Glutamatergic neuron (in vitro differentiated cells): ENCODE data around the gene CDC34. TPM values are rescaled to one million over a fixed set of nuclear protein-coding genes. Genes with fewer than 3 reads are reported as not detected.

Experiments
- DNase-seq: peaks from one replicate; pipeline ENCODE4 v3.0.0; 2022
- H3K27ac Mint-ChIP-seq: one replicate; pipeline ENCODE4 v1.8.0; 2020; ENCODE audit warnings: mild to moderate bottlenecking, mixed read lengths, inconsistent platforms; ENCODE audit not compliant: unreplicated experiment
- H3K27me3 Mint-ChIP-seq: one replicate; pipeline ENCODE4 v1.8.0; 2020; ENCODE audit warnings: mild to moderate bottlenecking, moderate library complexity, mixed read lengths, inconsistent platforms; ENCODE audit not compliant: unreplicated experiment
- H3K36me3 Mint-ChIP-seq: one replicate; pipeline ENCODE4 v1.8.0; 2020; ENCODE audit warnings: mild to moderate bottlenecking, mixed read lengths, inconsistent platforms; ENCODE audit not compliant: unreplicated experiment
- H3K4me1 Mint-ChIP-seq: one replicate; pipeline ENCODE4 v1.8.0; 2020; ENCODE audit warnings: mild to moderate bottlenecking, low read depth, mixed read lengths, inconsistent platforms; ENCODE audit not compliant: unreplicated experiment
- H3K4me3 Mint-ChIP-seq: one replicate; pipeline ENCODE4 v1.8.0; 2020; ENCODE audit warnings: mild to moderate bottlenecking, mixed read lengths, inconsistent platforms; ENCODE audit not compliant: unreplicated experiment
- H3K9me3 Mint-ChIP-seq: one replicate; pipeline ENCODE4 v1.8.0; 2020; ENCODE audit warnings: mild to moderate bottlenecking, moderate library complexity, mixed read lengths, inconsistent platforms; ENCODE audit not compliant: unreplicated experiment
- total RNA-seq: library from RNA; stranded (reverse); fragmentation: NEBNext Ultra II Directional; extraction: Animal tissue kit (Norgen Biotek cat#: 25700); gene quantifications from one replicate; pipeline ENCODE4 v1.2.1, GENCODE V29; 2021; ENCODE audit not compliant: unreplicated experiment
- TF ChIP-seq, protein P1 (sequence below): fragments of 200-600 bp; sonication (generic); IDR thresholded peaks from one replicate; pipeline ENCODE4 v1.5.0; 2021; ENCODE audit not compliant: partially characterized antibody, unreplicated experiment

The CDC34 gene
- total RNA-seq, 1 donor from 2014 or later: 136 TPM

DNA sequence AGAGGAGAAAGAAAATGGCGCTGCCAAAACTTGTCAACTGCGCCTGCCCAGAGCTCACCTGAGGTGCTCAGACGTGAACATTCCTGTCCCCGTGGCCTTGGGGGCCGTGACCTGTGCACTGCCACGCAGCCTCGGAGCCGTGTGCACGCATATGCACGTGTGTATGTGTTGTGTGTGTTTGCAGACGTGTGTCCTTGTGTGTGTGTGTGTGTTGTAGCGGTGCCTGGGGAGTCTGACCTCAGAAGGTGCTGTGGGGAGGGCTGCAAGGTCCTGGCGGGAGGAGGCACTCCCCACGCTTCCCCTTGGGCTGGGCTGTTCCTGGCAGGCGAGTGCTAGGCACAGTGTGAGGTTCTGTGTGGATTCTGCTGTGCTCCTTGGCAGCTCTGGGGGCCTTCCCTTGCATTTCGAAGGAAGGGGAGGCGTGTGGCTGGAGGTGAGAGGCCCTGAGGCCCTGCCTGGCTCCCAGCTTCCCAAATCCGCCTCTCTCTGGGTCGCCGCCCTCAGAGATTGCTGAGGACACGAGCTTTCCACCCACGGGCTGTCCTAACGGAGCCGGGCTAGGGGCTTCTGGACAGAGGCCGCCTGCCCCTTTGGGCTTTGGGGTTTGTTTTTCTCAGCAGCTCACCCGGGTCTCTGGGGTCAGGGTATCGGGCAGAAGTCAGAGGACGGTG is 45.3 kb downstream of the CDC34 start:
- TF ChIP-seq, protein P1, sequence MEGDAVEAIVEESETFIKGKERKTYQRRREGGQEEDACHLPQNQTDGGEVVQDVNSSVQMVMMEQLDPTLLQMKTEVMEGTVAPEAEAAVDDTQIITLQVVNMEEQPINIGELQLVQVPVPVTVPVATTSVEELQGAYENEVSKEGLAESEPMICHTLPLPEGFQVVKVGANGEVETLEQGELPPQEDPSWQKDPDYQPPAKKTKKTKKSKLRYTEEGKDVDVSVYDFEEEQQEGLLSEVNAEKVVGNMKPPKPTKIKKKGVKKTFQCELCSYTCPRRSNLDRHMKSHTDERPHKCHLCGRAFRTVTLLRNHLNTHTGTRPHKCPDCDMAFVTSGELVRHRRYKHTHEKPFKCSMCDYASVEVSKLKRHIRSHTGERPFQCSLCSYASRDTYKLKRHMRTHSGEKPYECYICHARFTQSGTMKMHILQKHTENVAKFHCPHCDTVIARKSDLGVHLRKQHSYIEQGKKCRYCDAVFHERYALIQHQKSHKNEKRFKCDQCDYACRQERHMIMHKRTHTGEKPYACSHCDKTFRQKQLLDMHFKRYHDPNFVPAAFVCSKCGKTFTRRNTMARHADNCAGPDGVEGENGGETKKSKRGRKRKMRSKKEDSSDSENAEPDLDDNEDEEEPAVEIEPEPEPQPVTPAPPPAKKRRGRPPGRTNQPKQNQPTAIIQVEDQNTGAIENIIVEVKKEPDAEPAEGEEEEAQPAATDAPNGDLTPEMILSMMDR: no peak
- no peak overlapping the region for H3K27ac Mint-ChIP-seq
- peaks cover 13% of the 10 kb centered on the region for H3K4me1 Mint-ChIP-seq

DNA sequence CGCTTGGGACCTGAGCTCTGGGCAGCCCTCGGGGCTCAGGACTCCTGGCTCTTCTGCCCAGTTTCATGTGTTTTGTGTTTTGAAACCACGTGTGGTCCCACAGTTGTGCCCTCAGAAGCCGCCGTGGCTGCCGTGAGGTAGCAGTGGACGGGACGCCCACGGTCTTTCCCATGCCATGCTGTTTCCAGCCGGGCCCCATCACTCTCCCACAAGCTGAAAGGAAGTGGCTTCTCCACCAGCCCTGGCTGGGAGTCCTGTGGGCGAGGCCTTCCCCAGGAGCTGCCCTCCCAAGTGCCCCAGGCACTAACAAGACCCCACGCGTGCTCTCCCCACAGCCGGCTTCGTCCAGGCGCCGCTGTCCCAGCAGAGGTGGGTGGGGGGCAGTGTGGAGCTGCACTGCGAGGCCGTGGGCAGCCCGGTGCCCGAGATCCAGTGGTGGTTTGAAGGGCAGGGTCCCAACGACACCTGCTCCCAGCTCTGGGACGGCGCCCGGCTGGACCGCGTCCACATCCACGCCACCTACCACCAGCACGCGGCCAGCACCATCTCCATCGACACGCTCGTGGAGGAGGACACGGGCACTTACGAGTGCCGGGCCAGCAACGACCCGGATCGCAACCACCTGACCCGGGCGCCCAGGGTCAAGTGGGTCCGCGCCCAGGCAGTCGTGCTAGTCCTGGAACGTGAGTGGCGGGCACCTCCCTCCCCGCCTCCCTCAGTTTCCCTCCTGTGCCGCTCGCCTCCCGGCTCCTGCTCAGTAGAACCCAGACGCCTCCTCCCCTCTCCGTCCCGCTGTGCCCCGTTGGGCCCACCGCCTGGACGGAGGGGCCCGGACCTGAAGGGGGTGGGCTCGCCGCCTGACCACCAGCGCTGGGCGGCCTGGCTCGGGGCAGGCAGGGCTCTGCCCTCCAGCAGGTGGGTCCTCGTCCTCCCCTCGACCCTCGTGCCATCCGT is 46.2 kb downstream of the CDC34 start:
- TF ChIP-seq, protein P1: no peak
- no peak for DNase-seq
- no peak overlapping the region for H3K27ac Mint-ChIP-seq
- H3K9me3 Mint-ChIP-seq: peaks cover 4% of the 10 kb centered on the region
- no peaks in the 10 kb centered on the region for H3K36me3 Mint-ChIP-seq
- H3K27me3 Mint-ChIP-seq: peaks cover 6% of the 10 kb centered on the region
- H3K4me3 Mint-ChIP-seq: no peak overlapping the region
- peaks cover 13% of the 10 kb centered on the region for H3K4me1 Mint-ChIP-seq

More for the DNA sequence above, 45.3 kb downstream of the CDC34 start:
- Mint-ChIP-seq H3K4me3 (no peak overlapping the region), H3K9me3 (peaks cover 6% of the 10 kb centered on the region), H3K27me3 (peaks cover 7% of the 10 kb centered on the region), H3K36me3 (no peaks in the 10 kb centered on the region)
- no peak for DNase-seq

DNA sequence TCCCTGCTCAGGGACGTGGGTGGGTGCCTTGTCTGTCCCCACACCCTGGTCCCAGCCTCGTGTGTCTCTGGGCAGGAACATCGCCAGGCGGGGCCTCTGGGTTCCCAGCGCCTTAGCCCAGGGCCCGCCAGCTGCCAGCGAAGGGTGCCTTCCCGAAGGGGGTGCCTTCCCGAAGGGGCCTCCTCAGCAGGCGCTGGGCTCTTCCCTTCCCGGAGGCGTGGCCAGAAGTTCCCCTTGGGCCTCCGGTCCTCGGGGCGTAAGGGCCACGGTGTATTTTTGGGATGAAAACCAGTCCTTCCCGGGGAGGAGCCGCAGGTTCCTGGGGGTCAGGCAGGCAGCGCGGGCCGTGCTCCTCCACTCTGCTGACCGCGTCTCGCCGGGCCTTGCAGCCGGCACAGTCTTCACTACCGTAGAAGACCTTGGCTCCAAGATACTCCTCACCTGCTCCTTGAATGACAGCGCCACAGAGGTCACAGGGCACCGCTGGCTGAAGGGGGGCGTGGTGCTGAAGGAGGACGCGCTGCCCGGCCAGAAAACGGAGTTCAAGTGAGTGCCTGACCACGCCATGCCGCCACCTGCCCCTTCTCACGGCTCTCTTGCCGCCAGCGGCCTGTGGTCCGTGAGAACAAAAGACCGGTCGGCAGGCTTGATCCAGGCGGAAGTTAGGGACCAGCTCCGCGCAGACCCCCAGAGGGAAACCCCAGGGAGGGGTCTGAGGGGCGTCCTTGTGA is 47.7 kb downstream of the CDC34 start:
- no peak for DNase-seq
- H3K36me3 Mint-ChIP-seq: no peaks in the 10 kb centered on the region

DNA sequence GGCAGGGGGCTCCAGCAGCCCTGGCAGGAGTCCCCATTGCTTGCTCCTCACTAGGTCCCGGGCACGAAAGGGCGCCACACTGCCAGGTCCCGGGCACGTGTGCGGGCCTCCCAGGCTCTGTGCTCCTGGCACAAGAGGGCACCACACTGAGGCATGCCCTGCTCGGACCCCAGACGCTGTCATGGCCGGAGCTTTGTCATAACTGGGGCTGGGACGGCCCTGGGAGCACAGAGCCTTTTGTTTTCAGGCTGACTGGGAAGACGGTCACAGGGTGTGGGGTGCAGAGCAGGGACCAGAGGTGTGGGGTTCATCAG is 48.2 kb downstream of the CDC34 start:
- peaks cover 12% of the 10 kb centered on the region for H3K27me3 Mint-ChIP-seq
- no peak overlapping the region for H3K27ac Mint-ChIP-seq
- no peaks in the 10 kb centered on the region for H3K36me3 Mint-ChIP-seq
- H3K4me3 Mint-ChIP-seq: no peak overlapping the region
- DNase-seq: no peak
- TF ChIP-seq, protein P1: no peak
- peaks cover 7% of the 10 kb centered on the region for H3K9me3 Mint-ChIP-seq
- peaks cover 8% of the 10 kb centered on the region for H3K4me1 Mint-ChIP-seq

More for the DNA sequence above, 47.7 kb downstream of the CDC34 start:
- TF ChIP-seq, protein P1: no peak
- Mint-ChIP-seq H3K27ac (no peak overlapping the region), H3K4me3 (no peak overlapping the region), H3K27me3 (peaks cover 12% of the 10 kb centered on the region), H3K4me1 (peaks cover 13% of the 10 kb centered on the region), H3K9me3 (peaks cover 7% of the 10 kb centered on the region)
